NT2/D1 (cell line): ENCODE results near the gene POU6F2.

Experiments used
- SUZ12 ChIP-seq: IDR thresholded peaks from 2 replicates; pipeline ENCODE4 v1.6.1; 2011; ENCODE audit not compliant: insufficient read length, insufficient read depth; ENCODE audit errors: extremely low read depth
- YY1 ChIP-seq: IDR thresholded peaks from 2 replicates; pipeline ENCODE4 v1.6.1; 2011; ENCODE audit not compliant: insufficient read length, insufficient read depth
- ZNF274 ChIP-seq: IDR thresholded peaks from 2 replicates; pipeline ENCODE4 v1.6.1; 2011; ENCODE audit warnings: mild to moderate bottlenecking, low read depth, low read length

DNA sequence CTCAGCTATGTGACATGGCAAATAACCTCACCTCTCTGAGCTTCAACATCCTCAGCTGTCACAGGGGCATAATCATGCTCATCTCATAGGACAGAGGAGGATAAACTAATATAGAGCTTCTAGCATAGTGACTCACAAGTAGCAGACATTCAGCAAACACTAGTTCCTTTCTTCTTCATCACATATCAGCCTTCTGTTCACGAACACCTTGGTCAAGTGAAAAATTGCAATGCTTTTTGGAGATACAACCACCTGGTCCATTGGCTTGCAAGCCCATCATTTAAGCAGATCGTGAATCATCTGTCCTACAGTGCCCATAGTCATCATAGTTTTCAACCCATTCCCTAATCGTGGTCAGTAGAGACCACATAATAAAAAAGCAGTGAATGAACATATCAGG is 310.6 kb downstream of the POU6F2 start:
- TF ChIP-seq ZNF274 (no peak), YY1 (no peak), SUZ12 (no peak)
